HepG2 (cell line): ENCODE measurements around the gene TSSK3. TPM values are rescaled to one million over a fixed set of nuclear protein-coding genes. Genes with fewer than 3 reads are reported as not detected.

Source experiments
- DRAP1 ChIP-seq: IDR thresholded peaks from 2 replicates; pipeline ENCODE4 v1.6.1; 2016; ENCODE audit warnings: missing genetic modification reagents, missing compliant biosample characterization
- ELF1 ChIP-seq: sonication (generic); formaldehyde crosslinking; IDR thresholded peaks from 2 replicates; pipeline ENCODE4 v1.4.0; 2020; ENCODE audit warnings: missing genetic modification reagents
- IKZF5 ChIP-seq: IDR thresholded peaks from 2 replicates; pipeline ENCODE4 v1.6.1; 2018; ENCODE audit warnings: missing genetic modification reagents, mild to moderate bottlenecking, missing compliant biosample characterization
- KDM6A ChIP-seq: IDR thresholded peaks from 2 replicates; pipeline ENCODE4 v1.6.1; 2016; ENCODE audit warnings: low read depth
- LCORL ChIP-seq, 2 experiments: fragments of 450-650 bp in 1 of 2; sonication (generic) in 1 of 2; formaldehyde crosslinking in 1 of 2; IDR thresholded peaks; 2 replicates each; pipeline versions ENCODE4 v1.5.0 to v1.6.1; 2017 to 2020; ENCODE audit warnings: antibody characterized with exemption in 1 of 2, missing genetic modification reagents in 1 of 2
- MAFF ChIP-seq: IDR thresholded peaks from 2 replicates; pipeline ENCODE4 v1.6.1; 2011; ENCODE audit warnings: low read depth, low read length, improper control_type of control experiment
- NFYB ChIP-seq: sonication (generic); formaldehyde crosslinking; IDR thresholded peaks from 2 replicates; pipeline ENCODE4 v1.4.0; 2020; ENCODE audit warnings: missing genetic modification reagents
- SETDB1 ChIP-seq: sonication (generic); formaldehyde crosslinking; IDR thresholded peaks from 2 replicates; pipeline ENCODE4 v1.5.1; 2020; ENCODE audit warnings: missing genetic modification reagents, mild to moderate bottlenecking, borderline replicate concordance
- ZFP36L2 ChIP-seq: sonication (generic); formaldehyde crosslinking; IDR thresholded peaks from 2 replicates; pipeline ENCODE4 v1.4.0; 2020; ENCODE audit warnings: missing genetic modification reagents
- ZNF143 ChIP-seq: sonication (generic); formaldehyde crosslinking; IDR thresholded peaks from 2 replicates; pipeline ENCODE4 v1.4.0; 2020; ENCODE audit warnings: missing genetic modification reagents
- ZNF232 ChIP-seq: sonication (generic); formaldehyde crosslinking; IDR thresholded peaks from 2 replicates; pipeline ENCODE4 v1.4.0; 2020; ENCODE audit warnings: missing genetic modification reagents, borderline replicate concordance
- ZNF234 ChIP-seq: sonication (generic); formaldehyde crosslinking; conservative IDR thresholded peaks from 2 replicates; pipeline ENCODE4 v1.5.1; 2020; ENCODE audit warnings: mild to moderate bottlenecking, missing genetic modification reagents
- ZNF335 ChIP-seq: sonication (generic); formaldehyde crosslinking; IDR thresholded peaks from 2 replicates; pipeline ENCODE4 v1.4.0; 2020; ENCODE audit warnings: missing genetic modification reagents
- ZNF382 ChIP-seq: sonication (generic); formaldehyde crosslinking; IDR thresholded peaks from 2 replicates; pipeline ENCODE4 v1.5.0; 2020; ENCODE audit warnings: missing genetic modification reagents, mild to moderate bottlenecking, borderline replicate concordance
- ZNF468 ChIP-seq: sonication (generic); formaldehyde crosslinking; IDR thresholded peaks from 2 replicates; pipeline ENCODE4 v1.8.0; 2022; ENCODE audit warnings: mild to moderate bottlenecking, moderate library complexity, missing genetic modification reagents
- ZNF788 ChIP-seq: sonication (generic); formaldehyde crosslinking; IDR thresholded peaks from 2 replicates; pipeline ENCODE4 v1.5.0; 2020; ENCODE audit warnings: mild to moderate bottlenecking, missing genetic modification reagents, borderline replicate concordance
- polyA plus RNA-seq, 8 experiments: library from polyadenylated mRNA; depleted of rRNA in 3 of 8; stranded (reverse) in 7 of 8; unstranded in 1 of 8; fragments of >200 nt; fragmentation: Illumina TruSeq in 4 of 8; extraction: Trizol in 4 of 8; gene quantifications; 2 replicates each; pipeline versions ENCODE4 v1.2.1 to v1.2.3, GENCODE V29; 2011 to 2016; ENCODE audit warnings: low read depth in 4 of 8, missing spikeins in 1 of 8, mixed read lengths in 1 of 8; ENCODE audit not compliant: insufficient read depth in 1 of 8
- total RNA-seq, 5 experiments: library from RNA; depleted of rRNA; stranded (reverse); fragments of >200 nt; fragmentation: Illumina TruSeq; extraction: Trizol; gene quantifications; 2 replicates each; pipeline ENCODE4 v1.2.3, GENCODE V29; 2016; ENCODE audit warnings: low read depth in 1 of 5
- TF ChIP-seq, protein P1 (sequence below): fragments of 450-650 bp; IDR thresholded peaks from 2 replicates; pipeline ENCODE4 v1.6.1; 2017; ENCODE audit warnings: mild to moderate bottlenecking
- TF ChIP-seq, protein P2 (sequence below): sonication (generic); formaldehyde crosslinking; conservative IDR thresholded peaks from 2 replicates; pipeline ENCODE4 v1.4.0; 2020; ENCODE audit warnings: missing genetic modification reagents
- TF ChIP-seq, protein P3 (sequence below): sonication (generic); formaldehyde crosslinking; IDR thresholded peaks from 2 replicates; pipeline ENCODE4 v1.4.0; 2020; ENCODE audit warnings: missing genetic modification reagents

TSSK3 gene
- total and polyA plus RNA-seq, 2 of the 13 experiments (the other 11 are each of a cell fraction or from before 2014, with no cell fraction given): 1.0 to 1.1 TPM

DNA sequence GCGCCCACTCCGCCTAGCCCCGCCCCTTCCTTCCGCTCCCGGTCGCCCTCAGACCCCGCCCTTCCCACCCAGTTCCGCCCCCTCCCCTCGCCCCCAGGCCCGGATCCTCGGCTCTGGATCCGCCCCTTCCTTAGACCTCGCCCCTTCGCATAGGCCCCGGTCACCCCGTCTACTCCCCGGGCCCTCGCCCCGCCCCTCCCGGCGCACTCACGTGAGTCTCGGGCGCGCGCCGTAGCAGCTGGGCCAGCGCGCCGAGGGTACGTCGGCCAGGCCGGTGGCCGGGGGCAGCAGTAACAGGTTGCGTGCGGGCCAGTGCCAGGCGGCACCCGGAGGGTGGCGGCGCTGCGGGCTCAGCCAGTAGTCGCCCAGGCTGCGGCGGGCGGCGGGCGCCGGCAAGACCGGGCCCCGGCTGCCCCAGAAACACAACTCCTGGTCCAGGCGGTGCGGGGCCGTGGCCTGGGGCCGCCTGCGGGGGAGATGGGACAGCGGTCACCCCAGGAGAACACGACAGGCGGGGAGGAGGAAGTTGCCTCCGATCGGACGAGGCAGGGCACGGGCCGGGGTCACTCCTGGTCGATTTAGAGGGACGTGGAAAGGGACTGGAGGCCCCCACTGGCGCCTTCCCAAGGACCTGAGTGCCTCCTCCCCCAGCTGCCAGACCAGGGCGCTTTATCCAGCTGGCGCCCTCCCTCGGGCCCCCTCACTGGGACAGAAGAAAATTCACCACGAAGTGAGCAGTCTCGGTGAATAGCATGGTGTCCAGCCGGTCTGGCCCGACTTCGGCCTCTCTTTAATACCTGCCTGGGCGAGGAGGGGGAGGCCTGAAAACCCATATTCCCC, 10.7 kb upstream of the TSSK3 start (continued):
- TF ChIP-seq, protein P1, sequence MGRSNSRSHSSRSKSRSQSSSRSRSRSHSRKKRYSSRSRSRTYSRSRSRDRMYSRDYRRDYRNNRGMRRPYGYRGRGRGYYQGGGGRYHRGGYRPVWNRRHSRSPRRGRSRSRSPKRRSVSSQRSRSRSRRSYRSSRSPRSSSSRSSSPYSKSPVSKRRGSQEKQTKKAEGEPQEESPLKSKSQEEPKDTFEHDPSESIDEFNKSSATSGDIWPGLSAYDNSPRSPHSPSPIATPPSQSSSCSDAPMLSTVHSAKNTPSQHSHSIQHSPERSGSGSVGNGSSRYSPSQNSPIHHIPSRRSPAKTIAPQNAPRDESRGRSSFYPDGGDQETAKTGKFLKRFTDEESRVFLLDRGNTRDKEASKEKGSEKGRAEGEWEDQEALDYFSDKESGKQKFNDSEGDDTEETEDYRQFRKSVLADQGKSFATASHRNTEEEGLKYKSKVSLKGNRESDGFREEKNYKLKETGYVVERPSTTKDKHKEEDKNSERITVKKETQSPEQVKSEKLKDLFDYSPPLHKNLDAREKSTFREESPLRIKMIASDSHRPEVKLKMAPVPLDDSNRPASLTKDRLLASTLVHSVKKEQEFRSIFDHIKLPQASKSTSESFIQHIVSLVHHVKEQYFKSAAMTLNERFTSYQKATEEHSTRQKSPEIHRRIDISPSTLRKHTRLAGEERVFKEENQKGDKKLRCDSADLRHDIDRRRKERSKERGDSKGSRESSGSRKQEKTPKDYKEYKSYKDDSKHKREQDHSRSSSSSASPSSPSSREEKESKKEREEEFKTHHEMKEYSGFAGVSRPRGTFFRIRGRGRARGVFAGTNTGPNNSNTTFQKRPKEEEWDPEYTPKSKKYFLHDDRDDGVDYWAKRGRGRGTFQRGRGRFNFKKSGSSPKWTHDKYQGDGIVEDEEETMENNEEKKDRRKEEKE: no peak
- TF ChIP-seq ELF1 (CRISPR knock-in tag) (no peak), ZNF232 (CRISPR knock-in tag) (no peak), SETDB1 (CRISPR knock-in tag) (no peak), DRAP1 (CRISPR knock-in tag) (no peak), ZNF143 (CRISPR knock-in tag) (no peak), IKZF5 (CRISPR knock-in tag) (no peak; the same call in 1 of the 2 replicates), ZNF468 (CRISPR knock-in tag) (no peak), ZNF382 (CRISPR knock-in tag) (no peak), ZFP36L2 (no peak), ZNF234 (CRISPR knock-in tag) (no peak), NFYB (no peak), ZNF788 (CRISPR knock-in tag) (no peak; the same call in 1 of the 2 replicates), KDM6A (CRISPR knock-in tag) (no peak), MAFF (no peak), LCORL (IDR thresholded peaks at IDR 0.05) (no peak), LCORL (CRISPR knock-in tag; IDR thresholded peaks at IDR 0.05) (no peak; the same call in 1 of the 2 replicates), ZNF335 (no peak)
- TF ChIP-seq, protein P2, sequence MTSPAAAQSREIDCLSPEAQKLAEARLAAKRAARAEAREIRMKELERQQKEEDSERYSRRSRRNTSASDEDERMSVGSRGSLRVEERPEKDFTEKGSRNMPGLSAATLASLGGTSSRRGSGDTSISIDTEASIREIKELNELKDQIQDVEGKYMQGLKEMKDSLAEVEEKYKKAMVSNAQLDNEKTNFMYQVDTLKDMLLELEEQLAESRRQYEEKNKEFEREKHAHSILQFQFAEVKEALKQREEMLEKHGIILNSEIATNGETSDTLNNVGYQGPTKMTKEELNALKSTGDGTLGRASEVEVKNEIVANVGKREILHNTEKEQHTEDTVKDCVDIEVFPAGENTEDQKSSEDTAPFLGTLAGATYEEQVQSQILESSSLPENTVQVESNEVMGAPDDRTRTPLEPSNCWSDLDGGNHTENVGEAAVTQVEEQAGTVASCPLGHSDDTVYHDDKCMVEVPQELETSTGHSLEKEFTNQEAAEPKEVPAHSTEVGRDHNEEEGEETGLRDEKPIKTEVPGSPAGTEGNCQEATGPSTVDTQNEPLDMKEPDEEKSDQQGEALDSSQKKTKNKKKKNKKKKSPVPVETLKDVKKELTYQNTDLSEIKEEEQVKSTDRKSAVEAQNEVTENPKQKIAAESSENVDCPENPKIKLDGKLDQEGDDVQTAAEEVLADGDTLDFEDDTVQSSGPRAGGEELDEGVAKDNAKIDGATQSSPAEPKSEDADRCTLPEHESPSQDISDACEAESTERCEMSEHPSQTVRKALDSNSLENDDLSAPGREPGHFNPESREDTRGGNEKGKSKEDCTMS (CRISPR knock-in tag): no peak
- TF ChIP-seq, protein P3, sequence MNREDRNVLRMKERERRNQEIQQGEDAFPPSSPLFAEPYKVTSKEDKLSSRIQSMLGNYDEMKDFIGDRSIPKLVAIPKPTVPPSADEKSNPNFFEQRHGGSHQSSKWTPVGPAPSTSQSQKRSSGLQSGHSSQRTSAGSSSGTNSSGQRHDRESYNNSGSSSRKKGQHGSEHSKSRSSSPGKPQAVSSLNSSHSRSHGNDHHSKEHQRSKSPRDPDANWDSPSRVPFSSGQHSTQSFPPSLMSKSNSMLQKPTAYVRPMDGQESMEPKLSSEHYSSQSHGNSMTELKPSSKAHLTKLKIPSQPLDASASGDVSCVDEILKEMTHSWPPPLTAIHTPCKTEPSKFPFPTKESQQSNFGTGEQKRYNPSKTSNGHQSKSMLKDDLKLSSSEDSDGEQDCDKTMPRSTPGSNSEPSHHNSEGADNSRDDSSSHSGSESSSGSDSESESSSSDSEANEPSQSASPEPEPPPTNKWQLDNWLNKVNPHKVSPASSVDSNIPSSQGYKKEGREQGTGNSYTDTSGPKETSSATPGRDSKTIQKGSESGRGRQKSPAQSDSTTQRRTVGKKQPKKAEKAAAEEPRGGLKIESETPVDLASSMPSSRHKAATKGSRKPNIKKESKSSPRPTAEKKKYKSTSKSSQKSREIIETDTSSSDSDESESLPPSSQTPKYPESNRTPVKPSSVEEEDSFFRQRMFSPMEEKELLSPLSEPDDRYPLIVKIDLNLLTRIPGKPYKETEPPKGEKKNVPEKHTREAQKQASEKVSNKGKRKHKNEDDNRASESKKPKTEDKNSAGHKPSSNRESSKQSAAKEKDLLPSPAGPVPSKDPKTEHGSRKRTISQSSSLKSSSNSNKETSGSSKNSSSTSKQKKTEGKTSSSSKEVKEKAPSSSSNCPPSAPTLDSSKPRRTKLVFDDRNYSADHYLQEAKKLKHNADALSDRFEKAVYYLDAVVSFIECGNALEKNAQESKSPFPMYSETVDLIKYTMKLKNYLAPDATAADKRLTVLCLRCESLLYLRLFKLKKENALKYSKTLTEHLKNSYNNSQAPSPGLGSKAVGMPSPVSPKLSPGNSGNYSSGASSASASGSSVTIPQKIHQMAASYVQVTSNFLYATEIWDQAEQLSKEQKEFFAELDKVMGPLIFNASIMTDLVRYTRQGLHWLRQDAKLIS: no peak
